Mucosa of rectum (tissue), 2 donors: Measurements from ENCODE around the gene MFN1.

ENCODE experiments used
- H3K27ac ChIP-seq, 2 donors: one replicate each; pipeline ENCODE4 v1.7.0; 2013; ENCODE audit warnings: inconsistent platforms in 2 of 2, low read depth in 2 of 2, low read length in 2 of 2
- H3K27me3 ChIP-seq, 2 donors: one replicate each; pipeline ENCODE4 v1.7.0; 2013; ENCODE audit warnings: low read length in 2 of 2; ENCODE audit not compliant: control insufficient read depth in 2 of 2, insufficient read depth in 2 of 2
- H3K36me3 ChIP-seq, 2 donors: one replicate each; pipeline ENCODE4 v1.7.0; 2013; ENCODE audit warnings: low read length in 2 of 2; ENCODE audit not compliant: control insufficient read depth in 2 of 2, insufficient read depth in 2 of 2
- H3K4me1 ChIP-seq, 2 donors: one replicate each; pipeline ENCODE4 v1.7.0; 2013; ENCODE audit warnings: low read length in 2 of 2, mild to moderate bottlenecking in 1 of 2; ENCODE audit not compliant: control insufficient read depth in 2 of 2, insufficient read depth in 2 of 2
- H3K4me3 ChIP-seq, 2 donors: one replicate each; pipeline ENCODE4 v1.7.0; 2013; ENCODE audit warnings: low read length in 2 of 2
- H3K9ac ChIP-seq, 2 donors: one replicate each; pipeline ENCODE4 v1.7.0; 2013; ENCODE audit warnings: low read length in 2 of 2, low read depth in 1 of 2, mild to moderate bottlenecking in 1 of 2
- H3K9me3 ChIP-seq, 2 donors: one replicate each; pipeline ENCODE4 v1.7.0; 2013; ENCODE audit warnings: low read length in 2 of 2; ENCODE audit not compliant: control insufficient read depth in 2 of 2
- donor health status: healthy.
- donor health status: Normal muscosa, but diverticular disease.

The MFN1 gene

GRCh38 chr3:179336345-179336929 is 11.1 kb upstream of the MFN1 start:
- Histone ChIP-seq H3K4me3 (no peak overlapping the region), H3K4me1 (no peaks in the 10 kb centered on the region), H3K27ac (no peak overlapping the region), H3K27me3 (no peaks in the 10 kb centered on the region), H3K36me3 (peaks cover 23 to 32% of the 10 kb centered on the region in 2 donors), H3K9ac (no peak overlapping the region), H3K9me3 (no peaks in the 10 kb centered on the region)

GRCh38 chr3:179348325-179349013 is 960 bp downstream of the MFN1 start:
- peaks cover 9% of the 10 kb centered on the region in 2 donors for H3K4me1 ChIP-seq
- H3K27ac ChIP-seq = peak overlapping the region; percentile 87 to 88

GRCh38 chr3:179355996-179356395 is 8.5 kb downstream of the MFN1 start:
- no peak overlapping the region for H3K27ac ChIP-seq
- peaks cover 51 to 66% of the 10 kb centered on the region in 2 donors for H3K36me3 ChIP-seq
- no peaks in the 10 kb centered on the region for H3K4me1 ChIP-seq
- no peak overlapping the region for H3K4me3 ChIP-seq
- H3K27me3 ChIP-seq = no peaks in the 10 kb centered on the region
- no peaks in the 10 kb centered on the region for H3K9me3 ChIP-seq
- no peak overlapping the region for H3K9ac ChIP-seq

More at GRCh38 chr3:179348325-179349013, 960 bp downstream of the MFN1 start:
- Histone ChIP-seq H3K9ac (peak overlapping the region; percentile 71 to 82), H3K27me3 (no peaks in the 10 kb centered on the region), H3K4me3 (peak overlapping the region; percentile 91 to 95), H3K9me3 (no peaks in the 10 kb centered on the region), H3K36me3 (peaks cover 13 to 20% of the 10 kb centered on the region in 2 donors)

- no peak overlapping the region for H3K4me3 ChIP-seq
- H3K36me3 ChIP-seq = peaks cover 43 to 64% of the 10 kb centered on the region in 2 donors
- H3K27me3 ChIP-seq = no peaks in the 10 kb centered on the region
- H3K27ac ChIP-seq = no peak overlapping the region
- no peaks in the 10 kb centered on the region for H3K4me1 ChIP-seq
- no peaks in the 10 kb centered on the region for H3K9me3 ChIP-seq
- H3K9ac ChIP-seq = no peak overlapping the region
These were observed 15.8 kb downstream of the MFN1 start for GRCh38 chr3:179363332-179363731.

- no peaks in the 10 kb centered on the region for H3K27me3 ChIP-seq
- no peaks in the 10 kb centered on the region for H3K4me1 ChIP-seq
- H3K9ac ChIP-seq = no peak overlapping the region
- peaks cover 34 to 42% of the 10 kb centered on the region in 2 donors for H3K36me3 ChIP-seq
- no peaks in the 10 kb centered on the region for H3K9me3 ChIP-seq
- H3K27ac ChIP-seq = no peak overlapping the region
- no peak overlapping the region for H3K4me3 ChIP-seq
These were observed 22.1 kb downstream of the MFN1 start for GRCh38 chr3:179369621-179370020.

- Histone ChIP-seq H3K9ac (no peak overlapping the region), H3K9me3 (no peaks in the 10 kb centered on the region), H3K27me3 (no peaks in the 10 kb centered on the region), H3K27ac (no peak overlapping the region), H3K4me1 (no peaks in the 10 kb centered on the region), H3K36me3 (peaks cover 31 to 34% of the 10 kb centered on the region in 2 donors), H3K4me3 (no peak overlapping the region)
These were observed 26.4 kb downstream of the MFN1 start for GRCh38 chr3:179373938-179374337.

- no peak overlapping the region for H3K4me3 ChIP-seq
- no peak overlapping the region for H3K27ac ChIP-seq
- H3K9ac ChIP-seq = no peak overlapping the region
- no peaks in the 10 kb centered on the region for H3K9me3 ChIP-seq
- H3K27me3 ChIP-seq = no peaks in the 10 kb centered on the region
- H3K36me3 ChIP-seq = peaks cover 40 to 41% of the 10 kb centered on the region in 2 donors
- no peaks in the 10 kb centered on the region for H3K4me1 ChIP-seq
These were observed 27.8 kb downstream of the MFN1 start for GRCh38 chr3:179375091-179375999.

- no peak overlapping the region for H3K4me3 ChIP-seq
- no peak overlapping the region for H3K9ac ChIP-seq
- H3K27ac ChIP-seq = no peak overlapping the region
- no peaks in the 10 kb centered on the region for H3K4me1 ChIP-seq
- no peaks in the 10 kb centered on the region for H3K9me3 ChIP-seq
- H3K36me3 ChIP-seq = peaks cover 44 to 47% of the 10 kb centered on the region in 2 donors
- no peaks in the 10 kb centered on the region for H3K27me3 ChIP-seq
These were observed 29.0 kb downstream of the MFN1 start for GRCh38 chr3:179376474-179376873.

GRCh38 chr3:179391906-179392305 is 44.4 kb downstream of the MFN1 start:
- Histone ChIP-seq H3K9me3 (no peaks in the 10 kb centered on the region), H3K36me3 (peaks cover 29 to 40% of the 10 kb centered on the region in 2 donors), H3K27me3 (no peaks in the 10 kb centered on the region), H3K9ac (no peak overlapping the region), H3K4me1 (no peaks in the 10 kb centered on the region), H3K27ac (no peak overlapping the region), H3K4me3 (no peak overlapping the region)
